Measurements from ENCODE around the gene HTRA2.
A peak's percentile ranks its signal among the peaks of the same experiment; 100 is the strongest.

HTRA2 gene

GRCh38 chr2:74514368-74515270 lies 15.1 kb upstream of the HTRA2 start, which contains the start of gene TLX2:
TLX2 (plus strand) TSS chr2:74514450; CDS start chr2:74514807, 357 bp downstream.
- DNase-seq = peak; percentile 70

- DNase-seq = no peak
Measured at GRCh38 chr2:74515271-74515980, 14.3 kb upstream of the HTRA2 start.

GRCh38 chr2:74515981-74516633 lies 13.6 kb upstream of the HTRA2 start:
- peak; percentile 81 for DNase-seq

- no peak for DNase-seq
Measured at GRCh38 chr2:74516650-74517049, 13.1 kb upstream of the HTRA2 start.

- DNase-seq = no peak
Measured at GRCh38 chr2:74522516-74522915, 7.2 kb upstream of the HTRA2 start.

GRCh38 chr2:74524005-74524404 lies 5.7 kb upstream of the HTRA2 start:
- DNase-seq = no peak

- DNase-seq = no peak
Measured at GRCh38 chr2:74524955-74525716, 4.6 kb upstream of the HTRA2 start.

GRCh38 chr2:74525717-74526648 lies 3.8 kb upstream of the HTRA2 start, which contains the start of gene DQX1:
DQX1 (minus strand) TSS chr2:74526231; CDS start chr2:74525729, 502 bp downstream.
- DNase-seq = no peak

- no peak for DNase-seq
Measured at GRCh38 chr2:74526649-74527230, 3.0 kb upstream of the HTRA2 start.

GRCh38 chr2:74527741-74528140 lies 2.0 kb upstream of the HTRA2 start:
- DNase-seq = no peak

GRCh38 chr2:74528600-74529356 lies 955 bp upstream of the HTRA2 start:
- DNase-seq = no peak

GRCh38 chr2:74530239-74531187 lies 780 bp downstream of the HTRA2 start:
- DNase-seq = peak; percentile 64

GRCh38 chr2:74531666-74532065 lies 1.9 kb downstream of the HTRA2 start:
- DNase-seq = no peak

- no peak for DNase-seq
Measured at GRCh38 chr2:74532222-74532621, 2.5 kb downstream of the HTRA2 start.

GRCh38 chr2:74533464-74533863 lies 3.7 kb downstream of the HTRA2 start:
- DNase-seq = no peak

GRCh38 chr2:74534411-74534810 lies 4.7 kb downstream of the HTRA2 start:
- no peak for DNase-seq

GRCh38 chr2:74535440-74535965 lies 5.8 kb downstream of the HTRA2 start:
- no peak for DNase-seq

All from right kidney (tissue), 1 donor.